ENCODE results near the gene HLA-DOA. TPM values are rescaled to one million over a fixed set of nuclear protein-coding genes. Genes with fewer than 3 reads are reported as not detected.

The HLA-DOA gene
- total RNA-seq, 1 donor from 2014 or later, result 4.1 TPM

DNA sequence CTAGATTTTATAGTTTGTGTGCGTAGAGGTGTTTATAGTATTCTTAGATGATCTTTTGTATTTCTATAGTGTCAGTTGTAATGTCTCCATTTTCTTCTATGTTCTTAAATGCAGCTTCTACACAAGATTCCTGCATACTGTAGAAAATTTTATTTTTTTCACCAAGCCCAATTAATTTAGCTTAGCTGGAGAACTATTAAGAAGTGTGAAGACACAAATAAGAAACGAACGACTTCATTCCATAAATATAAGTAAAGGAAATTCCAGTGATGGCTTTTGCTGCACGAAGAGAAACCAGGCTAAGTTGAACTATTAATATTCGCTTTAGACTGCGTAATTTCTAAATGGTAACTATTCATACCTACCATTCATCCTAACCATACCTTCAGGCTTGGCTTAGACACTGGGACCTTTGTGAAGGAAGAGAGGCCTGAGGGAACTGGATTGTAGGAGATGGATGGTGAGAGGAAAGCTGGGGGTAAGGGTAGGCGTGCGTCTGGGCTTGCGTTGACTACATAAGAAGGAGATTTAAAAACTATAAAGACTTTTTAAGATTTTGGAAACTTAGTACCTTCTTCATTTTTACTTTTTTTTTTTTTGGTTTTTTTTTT lies 15.9 kb downstream of the HLA-DOA start:
- no peak overlapping the region for H3K4me3 Mint-ChIP-seq (ENCODE audit: low read depth)
- TF ChIP-seq, protein P1, sequence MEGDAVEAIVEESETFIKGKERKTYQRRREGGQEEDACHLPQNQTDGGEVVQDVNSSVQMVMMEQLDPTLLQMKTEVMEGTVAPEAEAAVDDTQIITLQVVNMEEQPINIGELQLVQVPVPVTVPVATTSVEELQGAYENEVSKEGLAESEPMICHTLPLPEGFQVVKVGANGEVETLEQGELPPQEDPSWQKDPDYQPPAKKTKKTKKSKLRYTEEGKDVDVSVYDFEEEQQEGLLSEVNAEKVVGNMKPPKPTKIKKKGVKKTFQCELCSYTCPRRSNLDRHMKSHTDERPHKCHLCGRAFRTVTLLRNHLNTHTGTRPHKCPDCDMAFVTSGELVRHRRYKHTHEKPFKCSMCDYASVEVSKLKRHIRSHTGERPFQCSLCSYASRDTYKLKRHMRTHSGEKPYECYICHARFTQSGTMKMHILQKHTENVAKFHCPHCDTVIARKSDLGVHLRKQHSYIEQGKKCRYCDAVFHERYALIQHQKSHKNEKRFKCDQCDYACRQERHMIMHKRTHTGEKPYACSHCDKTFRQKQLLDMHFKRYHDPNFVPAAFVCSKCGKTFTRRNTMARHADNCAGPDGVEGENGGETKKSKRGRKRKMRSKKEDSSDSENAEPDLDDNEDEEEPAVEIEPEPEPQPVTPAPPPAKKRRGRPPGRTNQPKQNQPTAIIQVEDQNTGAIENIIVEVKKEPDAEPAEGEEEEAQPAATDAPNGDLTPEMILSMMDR (IDR thresholded peaks at IDR 0.05; ENCODE audit: unreplicated experiment), result no peak
- no peak overlapping the region for H3K27ac Mint-ChIP-seq
- no peak for DNase-seq (ENCODE audit: low spot score, unreplicated experiment)
- peaks cover 8% of the 10 kb centered on the region for H3K9me3 Mint-ChIP-seq (ENCODE audit: low read depth)
- peaks cover 23% of the 10 kb centered on the region for H3K27me3 Mint-ChIP-seq
- no peaks in the 10 kb centered on the region for H3K36me3 Mint-ChIP-seq (ENCODE audit: insufficient read depth)
- H3K4me1 Mint-ChIP-seq (ENCODE audit: low read depth), result peaks cover 6% of the 10 kb centered on the region

DNA sequence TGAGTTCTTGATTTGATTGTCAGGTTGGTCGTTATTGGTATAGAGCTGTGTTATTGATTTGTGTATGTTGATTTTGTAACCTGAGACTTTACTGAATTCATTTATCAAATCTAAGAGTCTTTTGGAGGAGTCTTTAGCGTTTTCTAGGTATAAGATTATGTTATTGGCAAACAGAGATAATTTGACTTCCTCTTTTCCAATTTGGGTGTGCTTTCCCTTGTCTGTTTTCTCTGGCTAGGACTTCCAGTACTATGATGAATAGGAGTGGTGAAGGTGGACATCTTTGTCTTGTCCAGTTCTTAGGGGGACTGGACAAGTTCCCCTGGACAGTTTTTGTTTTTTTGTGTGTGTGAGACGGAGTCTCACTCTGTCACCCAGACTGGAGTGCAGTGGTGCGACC lies 17.4 kb downstream of the HLA-DOA start:
- no peak overlapping the region for H3K4me3 Mint-ChIP-seq (ENCODE audit: low read depth)
- no peak overlapping the region for H3K27ac Mint-ChIP-seq
- H3K9me3 Mint-ChIP-seq (ENCODE audit: low read depth), result peaks cover 8% of the 10 kb centered on the region
- H3K27me3 Mint-ChIP-seq, result peaks cover 30% of the 10 kb centered on the region
- H3K36me3 Mint-ChIP-seq (ENCODE audit: insufficient read depth), result no peaks in the 10 kb centered on the region
- TF ChIP-seq, protein P1 (IDR thresholded peaks at IDR 0.05; ENCODE audit: unreplicated experiment), result no peak
- peaks cover 6% of the 10 kb centered on the region for H3K4me1 Mint-ChIP-seq (ENCODE audit: low read depth)
- DNase-seq (ENCODE audit: low spot score, unreplicated experiment), result no peak

DNA sequence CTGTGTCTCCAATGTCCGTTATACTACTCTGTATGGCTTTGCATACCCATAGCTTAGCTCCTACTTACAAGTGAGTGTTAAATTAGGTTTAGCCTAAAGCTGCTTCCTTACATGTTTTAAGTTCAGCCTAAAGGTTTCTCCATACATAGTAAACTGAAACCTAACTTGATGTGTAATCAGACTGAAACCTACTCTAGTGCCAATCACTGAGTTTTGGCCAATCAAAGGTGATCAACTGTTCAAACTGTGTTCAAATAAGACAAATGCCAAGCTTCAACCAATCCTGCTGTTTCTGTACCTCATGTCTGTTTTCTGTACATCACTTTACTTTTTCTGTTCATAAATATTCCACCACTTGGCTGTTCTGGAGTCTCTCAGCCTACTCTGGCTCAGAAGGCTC lies 20.0 kb downstream of the HLA-DOA start:
- H3K27me3 Mint-ChIP-seq, result peaks cover 33% of the 10 kb centered on the region
- DNase-seq (ENCODE audit: low spot score, unreplicated experiment), result no peak
- H3K27ac Mint-ChIP-seq, result no peak overlapping the region
- peaks cover 12% of the 10 kb centered on the region for H3K4me1 Mint-ChIP-seq (ENCODE audit: low read depth)
- TF ChIP-seq, protein P1 (IDR thresholded peaks at IDR 0.05; ENCODE audit: unreplicated experiment), result no peak
- H3K36me3 Mint-ChIP-seq (ENCODE audit: insufficient read depth), result no peaks in the 10 kb centered on the region
- no peak overlapping the region for H3K4me3 Mint-ChIP-seq (ENCODE audit: low read depth)
- H3K9me3 Mint-ChIP-seq (ENCODE audit: low read depth), result peaks cover 8% of the 10 kb centered on the region

DNA sequence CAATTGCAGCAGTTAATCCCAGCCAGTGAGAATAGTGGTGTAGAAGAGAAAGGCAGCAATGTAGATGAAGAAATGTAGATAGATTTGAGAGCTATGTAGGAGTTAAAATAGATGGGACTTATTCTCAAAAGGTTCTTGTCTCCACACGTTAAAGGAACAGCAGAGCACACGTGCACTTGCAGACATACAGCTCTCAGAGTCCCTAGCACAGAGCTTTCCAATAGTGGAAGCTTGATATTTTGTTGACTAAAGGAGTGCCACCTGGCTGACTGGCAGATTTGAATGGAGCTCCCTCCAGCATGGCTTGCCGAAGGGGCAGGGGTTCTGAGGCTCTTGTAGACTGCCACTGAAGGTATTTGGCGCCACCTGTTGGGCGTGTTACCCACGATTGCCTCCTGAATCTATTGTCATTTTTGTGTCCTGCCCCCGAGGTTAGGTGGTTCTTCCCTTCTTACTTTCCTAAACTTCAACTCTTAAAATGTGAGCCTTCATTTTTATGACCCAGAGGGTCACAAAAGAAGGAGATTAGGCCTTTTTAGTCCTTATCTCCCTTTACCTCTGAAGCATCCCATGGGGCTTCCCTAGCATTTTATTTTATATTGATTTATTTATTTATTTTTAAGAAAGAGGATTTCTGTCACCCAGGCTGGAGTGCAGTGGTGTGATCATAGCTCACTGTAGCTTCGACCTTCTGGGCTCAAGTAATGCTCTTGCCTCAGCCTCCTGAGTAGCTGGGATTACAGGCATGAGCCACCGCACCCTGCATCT lies 24.6 kb downstream of the HLA-DOA start:
- no peak overlapping the region for H3K4me3 Mint-ChIP-seq (ENCODE audit: low read depth)
- H3K36me3 Mint-ChIP-seq (ENCODE audit: insufficient read depth), result peaks cover 19% of the 10 kb centered on the region
- DNase-seq (ENCODE audit: low spot score, unreplicated experiment), result peak; percentile 70
- TF ChIP-seq, protein P1 (IDR thresholded peaks at IDR 0.05; ENCODE audit: unreplicated experiment), result peak; percentile 90
- peaks cover 30% of the 10 kb centered on the region for H3K27me3 Mint-ChIP-seq
- no peak overlapping the region for H3K27ac Mint-ChIP-seq
- H3K4me1 Mint-ChIP-seq (ENCODE audit: low read depth), result peaks cover 40% of the 10 kb centered on the region
- no peaks in the 10 kb centered on the region for H3K9me3 Mint-ChIP-seq (ENCODE audit: low read depth)

DNA sequence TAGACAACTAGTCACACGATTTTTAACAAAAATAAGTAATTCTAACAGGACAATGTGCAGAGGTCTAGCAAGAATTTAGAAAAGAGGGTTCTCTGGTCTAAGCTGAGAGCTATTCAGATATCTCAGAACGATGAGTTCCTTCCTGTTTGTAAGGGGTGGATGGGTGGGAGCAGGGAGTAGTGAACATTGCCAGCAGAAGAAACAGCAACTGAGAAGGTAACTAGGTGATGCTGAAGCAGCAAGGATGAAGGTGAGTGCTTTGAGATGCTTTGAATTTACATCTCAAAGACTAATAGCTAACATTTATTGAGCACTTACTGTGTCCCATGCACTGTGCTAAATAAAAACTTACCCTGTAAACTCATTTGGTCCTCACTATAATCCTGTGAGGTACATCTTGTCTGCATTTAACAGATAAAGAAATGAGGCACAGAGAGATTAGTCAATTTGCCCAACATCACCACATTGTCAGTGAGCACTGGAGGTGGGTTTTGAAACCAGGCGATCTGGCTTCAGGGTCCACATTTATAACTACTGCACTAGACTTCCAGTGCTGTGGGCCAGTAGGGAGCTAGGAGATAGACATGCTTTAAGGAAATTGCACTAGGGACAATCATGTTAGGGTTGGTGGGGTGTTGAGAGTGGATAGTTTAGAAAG lies 25.3 kb downstream of the HLA-DOA start:
- Mint-ChIP-seq H3K4me3 (ENCODE audit: low read depth) (no peak overlapping the region), H3K27me3 (peaks cover 30% of the 10 kb centered on the region), H3K27ac (peak overlapping the region; percentile 47), H3K36me3 (ENCODE audit: insufficient read depth) (peaks cover 26% of the 10 kb centered on the region), H3K9me3 (ENCODE audit: low read depth) (no peaks in the 10 kb centered on the region), H3K4me1 (ENCODE audit: low read depth) (peaks cover 42% of the 10 kb centered on the region)
- TF ChIP-seq, protein P1 (IDR thresholded peaks at IDR 0.05; ENCODE audit: unreplicated experiment), result no peak
- DNase-seq (ENCODE audit: low spot score, unreplicated experiment), result no peak

Data from progenitor cell of endocrine pancreas (in vitro differentiated cells).